Activated effector memory CD4-positive, alpha-beta T cell treated with anti-CD3 and anti-CD28 coated beads, Interleukin-2, amount 50 U/mL, for 16 hours (primary cell): ENCODE results near the gene CFAP97D1.

ENCODE experiments used
- DNase-seq: peaks from one replicate; pipeline ENCODE4 v3.0.0-alpha.2; 2020

Gene CFAP97D1

GRCh38 chr17:43780135-43780534, at the start of gene CFAP97D1:
Gene CFAP97D1 (plus strand): TSS chr17:43780435. CDS start chr17:43780463, 28 bp downstream.
- no peak for DNase-seq

- DNase-seq = no peak
Measured at GRCh38 chr17:43732958-43733357, 47.3 kb upstream of the CFAP97D1 start.

GRCh38 chr17:43733956-43734355, 46.3 kb upstream of the CFAP97D1 start:
- no peak for DNase-seq

DNA sequence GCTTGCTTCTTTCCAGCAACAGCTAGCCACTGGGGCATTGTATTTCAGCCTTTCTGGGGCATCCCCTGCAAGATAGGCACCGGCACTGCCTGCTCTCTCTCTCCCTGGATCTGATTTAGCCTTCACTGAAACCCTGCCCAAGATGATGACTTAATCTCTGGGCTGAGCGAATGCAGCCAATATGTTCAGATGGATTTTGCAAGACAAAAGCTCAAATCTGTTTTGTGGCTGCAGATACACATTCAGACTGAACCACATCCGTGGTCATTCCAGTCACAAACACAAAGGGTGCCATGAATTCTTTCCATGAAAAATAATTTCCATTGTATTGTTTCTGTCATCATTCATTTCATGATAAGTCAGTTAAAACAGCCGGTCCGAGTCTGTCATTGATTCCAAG, 45.9 kb upstream of the CFAP97D1 start:
- DNase-seq = no peak

- DNase-seq = no peak
Measured at GRCh38 chr17:43736389-43736788, 43.8 kb upstream of the CFAP97D1 start.

GRCh38 chr17:43737722-43738121, 42.5 kb upstream of the CFAP97D1 start:
- no peak for DNase-seq

DNA sequence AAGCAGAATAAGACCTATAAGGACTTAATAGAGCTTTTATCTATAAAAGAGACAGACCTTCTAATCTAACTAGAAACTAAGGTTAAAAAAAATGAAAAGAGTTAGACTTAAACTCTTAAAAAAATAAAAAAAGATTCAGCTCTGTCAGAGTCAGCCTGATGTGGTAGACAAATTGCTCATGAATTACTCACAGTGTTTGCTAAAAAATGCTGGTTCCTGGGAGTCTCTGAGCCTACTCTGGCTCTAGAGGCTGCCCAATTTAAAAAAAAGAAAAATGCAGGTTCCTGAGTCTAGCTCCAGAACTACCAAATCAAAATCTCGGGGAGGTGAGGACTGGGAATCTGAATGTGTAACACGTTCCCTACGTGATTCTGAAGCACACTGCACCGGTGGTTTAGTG, 39.7 kb upstream of the CFAP97D1 start:
- DNase-seq = no peak

DNA sequence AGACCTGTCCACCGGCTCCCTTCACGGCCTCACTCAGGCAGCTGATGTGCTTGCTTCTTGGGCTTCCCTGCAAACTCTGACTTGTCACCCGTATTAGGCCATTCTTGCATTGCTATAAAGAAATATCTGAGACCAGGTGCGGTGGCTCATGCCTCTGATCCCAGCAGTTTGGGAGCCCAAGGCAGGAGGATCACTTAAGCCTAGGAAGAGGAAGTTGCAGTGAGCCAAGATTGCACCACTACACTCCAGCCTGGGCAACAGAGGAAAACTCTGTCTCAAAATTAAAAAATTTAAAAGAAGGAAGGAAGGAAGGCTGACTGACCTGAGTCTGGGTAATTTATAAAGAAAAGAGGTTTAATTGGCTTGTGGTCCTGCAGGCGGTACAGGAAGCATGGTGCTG, 38.6 kb upstream of the CFAP97D1 start:
- DNase-seq = no peak

GRCh38 chr17:43745541-43745940, 34.7 kb upstream of the CFAP97D1 start:
- no peak for DNase-seq

DNA sequence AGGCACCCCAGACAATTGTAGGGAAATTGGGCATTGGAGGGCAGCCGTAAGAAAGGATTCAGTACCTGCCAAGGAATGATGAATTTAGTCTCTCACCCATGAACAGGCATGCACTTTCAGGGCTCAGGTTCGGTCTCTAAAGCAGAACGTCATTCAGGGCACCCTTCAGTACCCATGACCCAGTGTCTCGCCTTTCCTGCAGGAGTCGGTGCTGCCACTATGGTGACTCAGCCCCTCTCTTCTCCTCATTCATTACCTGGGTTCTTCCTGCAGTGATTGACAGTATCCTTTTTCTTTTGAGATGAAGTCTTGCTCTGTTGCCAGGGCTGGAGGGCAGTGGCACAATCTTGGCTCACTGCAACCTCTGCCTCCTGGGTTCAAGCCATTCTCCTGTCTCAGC, 30.1 kb upstream of the CFAP97D1 start:
- DNase-seq = no peak

- no peak for DNase-seq
Measured at GRCh38 chr17:43753493-43754129, 26.6 kb upstream of the CFAP97D1 start.

GRCh38 chr17:43754947-43755346, 25.3 kb upstream of the CFAP97D1 start:
- DNase-seq = no peak

- DNase-seq = no peak
Measured at GRCh38 chr17:43755389-43755875, 24.8 kb upstream of the CFAP97D1 start.

- no peak for DNase-seq
Measured at GRCh38 chr17:43756201-43756600, 24.0 kb upstream of the CFAP97D1 start.

DNA sequence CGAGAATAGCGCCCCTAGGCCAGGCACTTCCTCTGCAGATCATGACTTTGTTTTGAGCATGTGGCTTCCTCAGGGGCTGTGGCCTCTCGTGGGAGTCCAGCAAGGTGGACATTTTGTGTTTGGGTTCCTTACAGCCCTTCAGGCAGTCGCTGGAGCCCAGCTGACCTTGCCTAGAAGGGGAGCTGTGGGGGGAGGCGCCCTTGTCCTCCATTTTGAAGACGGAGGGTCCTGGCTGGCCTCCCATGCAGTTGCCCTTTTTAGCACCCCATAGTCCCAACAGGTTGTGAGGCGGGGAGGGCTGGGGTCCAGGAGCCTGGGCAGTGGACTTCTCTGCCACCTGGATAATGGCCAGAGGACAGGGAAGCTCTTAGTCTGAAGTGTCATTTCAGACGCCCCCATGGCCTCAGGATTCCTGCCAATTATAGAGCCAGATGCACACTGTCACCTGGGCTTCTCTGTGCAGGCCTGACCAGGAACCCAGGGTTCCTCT, 23.0 kb upstream of the CFAP97D1 start:
- no peak for DNase-seq

GRCh38 chr17:43758086-43758485, 22.1 kb upstream of the CFAP97D1 start:
- no peak for DNase-seq

DNA sequence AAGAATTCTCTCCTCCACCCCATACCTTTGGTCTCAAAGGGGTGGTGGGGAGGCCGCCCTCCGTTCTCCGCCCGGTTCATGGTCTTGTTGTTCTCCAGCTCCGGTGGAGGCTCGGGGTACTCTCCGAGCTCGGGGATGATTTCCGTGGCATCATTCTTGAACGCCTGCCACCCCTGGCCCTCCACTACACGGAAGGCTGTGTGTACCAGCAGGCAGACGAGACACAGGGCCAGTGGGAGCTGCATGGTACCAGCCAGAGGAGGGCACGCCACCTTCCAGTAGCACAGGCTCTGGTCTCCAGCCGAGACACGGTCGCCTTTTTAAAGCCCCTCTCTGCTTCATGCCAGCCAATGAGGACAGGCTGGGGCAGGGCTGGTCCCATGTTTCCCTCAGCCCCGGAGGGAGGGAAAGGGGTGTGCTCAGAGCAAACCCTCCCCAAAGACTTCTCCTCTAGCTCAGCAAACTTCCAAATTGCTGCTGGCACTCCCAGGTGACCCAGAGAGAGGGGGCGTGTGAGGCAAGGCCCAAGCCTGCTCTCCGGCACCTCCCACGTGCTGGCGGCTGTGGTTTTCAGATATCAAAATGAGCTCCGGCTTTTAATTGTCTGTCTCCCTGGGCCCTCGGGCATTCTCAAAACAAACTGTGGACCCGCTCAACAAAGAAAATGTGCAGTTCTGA, 21.6 kb upstream of the CFAP97D1 start, which contains the start of gene SOST:
TSS of gene SOST (minus strand) at position 295 of the 678 bp plus-strand sequence. CDS start at position 245, 50 bp downstream.
- DNase-seq = no peak

DNA sequence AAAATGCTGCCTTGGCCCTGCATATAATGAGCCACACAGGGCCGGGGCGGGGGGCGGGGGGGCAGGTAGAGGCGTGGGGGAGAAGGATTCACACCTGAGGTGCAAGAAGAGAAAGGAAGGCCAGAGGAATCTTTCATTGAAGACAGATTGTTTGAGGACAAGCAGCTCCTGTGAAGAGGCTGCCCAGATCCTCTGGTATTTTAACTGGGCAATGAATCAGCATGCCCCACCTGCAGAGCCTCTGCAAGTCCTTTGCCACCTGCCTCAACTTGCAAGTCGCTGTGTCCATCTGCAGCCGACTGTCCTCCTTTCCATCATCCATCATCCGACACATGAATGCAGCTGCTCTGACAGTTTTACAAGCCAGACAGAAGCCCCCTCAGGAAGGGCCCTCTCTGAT, 20.4 kb upstream of the CFAP97D1 start:
- DNase-seq = no peak

GRCh38 chr17:43760254-43760852, 19.9 kb upstream of the CFAP97D1 start:
- peak; percentile 94 for DNase-seq

DNA sequence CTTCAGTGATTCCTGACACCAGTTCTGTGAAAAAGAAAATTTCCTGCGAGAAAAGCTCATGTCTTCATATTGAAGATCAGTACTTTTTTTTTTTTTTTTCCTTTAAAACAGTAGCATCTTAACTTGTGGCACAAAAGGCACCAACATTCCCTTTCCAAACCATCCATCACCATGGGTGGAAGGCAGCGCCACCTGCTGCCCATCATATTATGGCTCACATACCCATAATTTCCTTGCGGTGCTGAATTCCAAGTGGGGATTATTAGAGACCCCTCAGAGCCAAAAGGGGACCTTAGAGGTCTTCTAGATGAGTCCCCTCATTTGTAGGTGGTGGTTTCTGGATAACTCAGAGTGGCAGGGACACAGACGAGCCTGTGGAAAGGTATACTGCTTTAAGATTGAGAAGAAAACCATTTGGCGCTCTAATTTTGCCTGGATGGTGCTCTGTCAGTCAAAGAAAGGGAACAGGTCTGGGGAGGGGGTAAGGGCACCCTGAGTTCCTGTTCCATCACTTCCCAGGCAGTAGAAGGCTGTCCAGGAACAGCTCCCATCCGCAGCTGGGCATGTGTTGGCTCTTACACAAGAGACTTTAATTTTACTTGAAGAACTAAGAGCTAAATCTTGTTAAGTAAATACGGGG, 13.7 kb upstream of the CFAP97D1 start:
- DNase-seq = peak; percentile 80

- no peak for DNase-seq
Measured at GRCh38 chr17:43767053-43767712, 13.1 kb upstream of the CFAP97D1 start.

- DNase-seq = no peak
Measured at GRCh38 chr17:43767713-43768059, 12.5 kb upstream of the CFAP97D1 start.

- no peak for DNase-seq
Measured at GRCh38 chr17:43768382-43768781, 11.9 kb upstream of the CFAP97D1 start.
